Gastrocnemius medialis (tissue), 4 donors: ENCODE results near the gene LZTS2. TPM values are rescaled to one million over a fixed set of nuclear protein-coding genes. Genes with fewer than 3 reads are reported as not detected.

Experiments
- ATAC-seq, 2 donors: fragments of 150-250 bp; one replicate each; pipeline ENCODE4 v1.9.1; 2016
- DNase-seq, 2 donors: peaks; one replicate each; pipeline ENCODE4 v3.0.0-alpha.2; 2019
- H3K27ac ChIP-seq, 4 donors: fragments of 200-600 bp; sonication (generic); 1 replicate in 1 of 4; 2 replicates in 3 of 4; pipeline ENCODE4 v1.5.1; 2016 to 2018; ENCODE audit warnings: mild to moderate bottlenecking in 2 of 4, moderate library complexity in 1 of 4
- H3K27me3 ChIP-seq, 3 donors: fragments of 200-600 bp; sonication (generic) in 2 of 3; 1 replicate in 1 of 3; 2 replicates in 2 of 3; pipeline versions ENCODE4 v1.5.1 to v1.6.0; 2016 to 2019; ENCODE audit warnings: mild to moderate bottlenecking in 1 of 3, moderate library complexity in 1 of 3
- H3K36me3 ChIP-seq, 2 donors: fragments of 200-600 bp; sonication (generic) in 1 of 2; one replicate each; pipeline ENCODE4 v1.5.1; 2017 to 2018
- H3K4me1 ChIP-seq, 2 donors: fragments of 200-600 bp; sonication (generic) in 1 of 2; one replicate each; pipeline ENCODE4 v1.5.1; 2016 to 2017; ENCODE audit warnings: mild to moderate bottlenecking in 2 of 2
- H3K4me3 ChIP-seq, 4 donors: fragments of 200-600 bp; sonication (generic) in 3 of 4; 1 replicate in 1 of 4; 2 replicates in 3 of 4; pipeline ENCODE4 v1.5.1; 2016 to 2019; ENCODE audit warnings: mild to moderate bottlenecking in 2 of 4
- H3K9me3 ChIP-seq, 3 donors: fragments of 200-600 bp; sonication (generic) in 2 of 3; 1 replicate in 1 of 3; 2 replicates in 2 of 3; pipeline ENCODE4 v1.5.1; 2016 to 2019
- POLR2A ChIP-seq, 2 donors: fragments of 450-650 bp; IDR thresholded peaks; one replicate each; pipeline ENCODE4 v1.6.1; 2017; ENCODE audit warnings: antibody characterized with exemption in 2 of 2, mild to moderate bottlenecking in 2 of 2, moderate library complexity in 2 of 2
- in situ Hi-C, 4 donors: fragments of 200-750 bp; cut with MboI; loops; one replicate each; pipeline versions ENCODE4 v1.15.0 to v1.8.0; 2017; ENCODE audit warnings: low sequenced_read_pairs in 4 of 4
- intact Hi-C: fragments of 100-400 bp; cut with DNase I; formaldehyde crosslinking; loops from one replicate; pipeline ENCODE4 v1.15.1; 2023; ENCODE audit warnings: low total_unique reads
- total RNA-seq, 4 donors: library from RNA; depleted of rRNA; stranded (reverse); fragments of >200 nt; gene quantifications; one replicate each; pipeline versions ENCODE4 v1.1.0 to v1.2.3, GENCODE V29; 2016
- TF ChIP-seq, protein P1 (sequence below), 5 experiments: fragments of 450-650 bp in 3 of 5; fragments of 200-600 bp in 2 of 5; sonication (generic) in 2 of 5; IDR thresholded peaks in 4 of 5; conservative IDR thresholded peaks in 1 of 5; 1 replicate in 4 of 5; 2 replicates in 1 of 5; pipeline ENCODE4 v1.5.1; 2016 to 2019; ENCODE audit warnings: antibody characterized with exemption in 5 of 5, mild to moderate bottlenecking in 3 of 5, moderate library complexity in 3 of 5

The LZTS2 gene
- total RNA-seq, 4 donors from 2014 or later, result 22.5 to 44.7 (median 26.7) TPM

GRCh38 chr10:100988166-100988565, 11.4 kb upstream of the LZTS2 start:
- Histone ChIP-seq H3K36me3 (peaks cover 0 to 40% of the 10 kb centered on the region in 2 donors), H3K4me1 (peaks cover 32 to 37% of the 10 kb centered on the region in 2 donors), H3K27ac (peak overlapping the region in 2 of 4 donors; percentile 86 to 91), H3K27me3 (no peaks in the 10 kb centered on the region), H3K9me3 (no peaks in the 10 kb centered on the region), H3K4me3 (peak overlapping the region; percentile 78 to 96 (median 90))
- ATAC-seq, result no peak
- intact Hi-C loops (no loop called here), in situ Hi-C loops (no loop called here)
- no peak for DNase-seq
- TF ChIP-seq POLR2A (IDR thresholded peaks at IDR 0.05), result no peak
- TF ChIP-seq, protein P1, sequence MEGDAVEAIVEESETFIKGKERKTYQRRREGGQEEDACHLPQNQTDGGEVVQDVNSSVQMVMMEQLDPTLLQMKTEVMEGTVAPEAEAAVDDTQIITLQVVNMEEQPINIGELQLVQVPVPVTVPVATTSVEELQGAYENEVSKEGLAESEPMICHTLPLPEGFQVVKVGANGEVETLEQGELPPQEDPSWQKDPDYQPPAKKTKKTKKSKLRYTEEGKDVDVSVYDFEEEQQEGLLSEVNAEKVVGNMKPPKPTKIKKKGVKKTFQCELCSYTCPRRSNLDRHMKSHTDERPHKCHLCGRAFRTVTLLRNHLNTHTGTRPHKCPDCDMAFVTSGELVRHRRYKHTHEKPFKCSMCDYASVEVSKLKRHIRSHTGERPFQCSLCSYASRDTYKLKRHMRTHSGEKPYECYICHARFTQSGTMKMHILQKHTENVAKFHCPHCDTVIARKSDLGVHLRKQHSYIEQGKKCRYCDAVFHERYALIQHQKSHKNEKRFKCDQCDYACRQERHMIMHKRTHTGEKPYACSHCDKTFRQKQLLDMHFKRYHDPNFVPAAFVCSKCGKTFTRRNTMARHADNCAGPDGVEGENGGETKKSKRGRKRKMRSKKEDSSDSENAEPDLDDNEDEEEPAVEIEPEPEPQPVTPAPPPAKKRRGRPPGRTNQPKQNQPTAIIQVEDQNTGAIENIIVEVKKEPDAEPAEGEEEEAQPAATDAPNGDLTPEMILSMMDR (IDR thresholded peaks at IDR 0.05 in 4 of 5, conservative IDR thresholded peaks at IDR 0.05 in 1 of 5), result no peak

DNA sequence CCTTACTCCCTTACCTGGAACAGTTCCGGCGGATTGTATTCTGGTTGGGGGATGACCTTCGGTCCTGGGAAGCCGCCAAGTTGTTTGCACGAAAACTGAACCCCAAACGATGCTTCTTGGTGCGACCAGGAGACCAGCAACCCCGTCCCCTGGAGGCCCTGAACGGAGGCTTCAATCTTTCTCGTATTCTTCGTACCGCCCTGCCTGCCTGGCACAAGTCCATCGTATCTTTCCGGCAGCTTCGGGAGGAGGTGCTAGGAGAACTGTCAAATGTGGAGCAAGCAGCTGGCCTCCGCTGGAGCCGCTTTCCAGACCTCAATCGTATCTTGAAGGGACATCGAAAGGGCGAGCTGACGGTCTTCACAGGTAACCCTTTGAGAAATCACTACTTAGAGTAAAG, 10.5 kb upstream of the LZTS2 start:
- no peaks in the 10 kb centered on the region for H3K27me3 ChIP-seq
- H3K4me3 ChIP-seq, result no peak overlapping the region
- TF ChIP-seq, protein P1 (IDR thresholded peaks at IDR 0.05 in 4 of 5, conservative IDR thresholded peaks at IDR 0.05 in 1 of 5), result no peak
- no peak for TF ChIP-seq POLR2A (IDR thresholded peaks at IDR 0.05)
- intact Hi-C loops (no loop called here), in situ Hi-C loops (no loop called here)
- no peak overlapping the region for H3K27ac ChIP-seq
- peaks cover 0 to 49% of the 10 kb centered on the region in 2 donors for H3K36me3 ChIP-seq
- ATAC-seq (no peak), DNase-seq (no peak)
- peaks cover 32 to 37% of the 10 kb centered on the region in 2 donors for H3K4me1 ChIP-seq
- H3K9me3 ChIP-seq, result no peaks in the 10 kb centered on the region

DNA sequence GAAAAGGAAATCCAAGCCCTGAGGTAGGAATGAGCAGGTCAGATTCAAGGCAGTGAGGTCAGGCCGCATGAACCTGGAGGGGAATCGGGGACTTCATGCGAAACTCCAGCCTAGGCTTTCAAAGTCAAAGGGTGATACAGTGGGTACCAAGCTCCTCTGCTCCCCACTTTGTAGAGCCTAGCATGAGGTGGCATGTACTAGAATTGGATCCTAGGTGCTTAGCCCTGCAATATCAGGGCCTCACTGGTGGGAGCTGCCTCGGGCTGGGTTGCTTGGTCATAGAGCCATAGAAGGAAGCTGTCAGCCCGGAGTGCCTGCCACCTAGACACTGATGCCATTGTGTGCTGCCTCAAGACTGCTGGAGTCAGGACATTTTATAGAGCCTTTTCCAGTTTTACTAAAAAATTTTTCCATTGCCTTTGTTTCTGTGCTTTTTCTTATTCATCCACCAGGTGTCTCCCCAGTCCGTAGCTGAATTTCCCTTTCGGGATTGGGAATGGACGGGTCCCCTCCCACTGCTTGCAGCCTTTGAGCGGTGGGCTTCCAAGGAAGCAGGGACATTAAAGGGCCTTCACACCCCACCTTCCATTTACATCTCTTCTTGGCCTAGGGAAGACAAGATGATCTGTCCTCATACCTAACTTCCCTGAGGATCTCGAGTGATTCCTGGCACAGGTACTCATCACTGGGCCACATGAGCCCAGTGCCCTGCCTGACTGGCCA, 5.5 kb upstream of the LZTS2 start:
- ATAC-seq (no peak), DNase-seq (no peak)
- Histone ChIP-seq H3K4me1 (peaks cover 17 to 19% of the 10 kb centered on the region in 2 donors), H3K27ac (no peak overlapping the region), H3K36me3 (peaks cover 0 to 34% of the 10 kb centered on the region in 2 donors), H3K9me3 (no peaks in the 10 kb centered on the region), H3K27me3 (no peaks in the 10 kb centered on the region), H3K4me3 (no peak overlapping the region)
- intact Hi-C loops, result loop anchor here (1.0 kb wide), 1 partner anchor 20 kb away; no protein-coding TSS in a partner anchor
- TF ChIP-seq POLR2A (IDR thresholded peaks at IDR 0.05), result no peak
- TF ChIP-seq, protein P1 (IDR thresholded peaks at IDR 0.05 in 4 of 5, conservative IDR thresholded peaks at IDR 0.05 in 1 of 5), result peak; percentile 64 to 79 (median 73)
- in situ Hi-C loops, result no loop called here

DNA sequence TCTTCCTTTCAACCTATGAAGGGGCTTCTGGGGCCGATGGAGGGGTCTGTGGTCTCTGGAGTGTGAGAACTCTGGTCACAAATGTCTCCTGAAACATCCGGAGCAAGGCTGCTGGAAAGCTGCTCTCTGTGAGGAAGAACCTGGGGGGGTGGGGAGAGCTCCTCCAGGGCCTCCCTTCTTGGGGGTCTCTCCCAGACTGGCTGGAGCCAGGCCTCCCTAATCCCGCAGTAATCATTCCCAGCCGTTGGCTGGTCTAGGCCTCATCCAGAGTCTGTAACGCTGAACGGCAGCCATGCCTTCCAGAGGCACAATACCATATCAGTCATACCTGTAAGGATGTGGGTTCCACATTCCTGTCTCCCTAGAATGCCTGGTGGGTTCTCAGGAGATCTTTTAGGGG, 4.4 kb upstream of the LZTS2 start:
- TF ChIP-seq, protein P1 (IDR thresholded peaks at IDR 0.05 in 4 of 5, conservative IDR thresholded peaks at IDR 0.05 in 1 of 5), result no peak
- no peak for TF ChIP-seq POLR2A (IDR thresholded peaks at IDR 0.05)
- no peak for DNase-seq
- no peak overlapping the region for H3K4me3 ChIP-seq
- in situ Hi-C loops (no loop called here), intact Hi-C loops (no loop called here)
- no peaks in the 10 kb centered on the region for H3K9me3 ChIP-seq
- peaks cover 0 to 28% of the 10 kb centered on the region in 2 donors for H3K36me3 ChIP-seq
- peak overlapping the region in 1 of 4 donors; percentile 100 for H3K27ac ChIP-seq
- H3K27me3 ChIP-seq, result no peaks in the 10 kb centered on the region
- H3K4me1 ChIP-seq, result peaks cover 8 to 21% of the 10 kb centered on the region in 2 donors
- ATAC-seq, result no peak
